ENCODE results near the gene FOXO1.

- TF ChIP-seq POLR2A (IDR thresholded peaks at IDR 0.05) (no peak), CTCF (IDR thresholded peaks at IDR 0.05) (no peak)
Measured at GRCh38 chr13:40585911-40586471, 80.5 kb downstream of the FOXO1 start.
